HEK293 (cell line): Measurements from ENCODE around the gene SBNO2.

Experiments
- CTCF ChIA-PET: fragments of 350-600 bp; formaldehyde crosslinking; extraction: SDS; loops from one replicate; lab custom pipeline; 2021; ENCODE audit warnings: antibody characterized with exemption; lab: Yijun Ruan, JAX
- POLR2A ChIA-PET: fragments of 300-600 bp; formaldehyde crosslinking; extraction: SDS; loops from one replicate; lab custom pipeline; 2020; ENCODE audit warnings: antibody characterized with exemption, inconsistent platforms; lab: Yijun Ruan, JAX
- H3K27ac ChIP-seq: fragments of 200-500 bp; sonication (Bioruptor generic); 2 replicates; pipeline ENCODE4 v1.5.1; 2014; ENCODE audit warnings: low read depth, low read length, control low read depth, inconsistent platforms; ENCODE audit errors: extremely low read depth
- H3K36me3 ChIP-seq, 2 experiments: fragments of 200-500 bp in 1 of 2; sonication (Bioruptor generic) in 1 of 2; 1 replicate in 1 of 2; 2 replicates in 1 of 2; pipeline ENCODE4 v1.5.1; 2014 to 2017; ENCODE audit warnings: inconsistent platforms in 2 of 2, low read length in 2 of 2; ENCODE audit not compliant: control insufficient read depth in 2 of 2, insufficient read depth in 1 of 2
- H3K4me1 ChIP-seq: fragments of 200-500 bp; sonication (Bioruptor generic); 2 replicates; pipeline ENCODE4 v1.5.1; 2014; ENCODE audit warnings: mild to moderate bottlenecking, low read length, inconsistent platforms; ENCODE audit not compliant: control insufficient read depth, insufficient read depth
- H3K4me3 ChIP-seq: 2 replicates; pipeline ENCODE4 v1.5.1; 2011; ENCODE audit warnings: low read depth, mild to moderate bottlenecking, control low read depth, low read length, moderate library complexity
- H3K9me3 ChIP-seq: fragments of 200-500 bp; sonication (Bioruptor generic); 2 replicates; pipeline ENCODE4 v1.5.1; 2014; ENCODE audit warnings: low read depth, low read length, inconsistent platforms; ENCODE audit not compliant: control insufficient read depth, insufficient read depth
- BCL11A ChIP-seq: fragments of 450-650 bp; formaldehyde crosslinking; IDR thresholded peaks from 2 replicates; pipeline ENCODE4 v1.5.1; 2016; ENCODE audit warnings: low read depth, missing biosample characterization, missing genetic modification characterization
- BCL11B ChIP-seq: fragments of 450-650 bp; formaldehyde crosslinking; IDR thresholded peaks from 2 replicates; pipeline ENCODE4 v1.5.1; 2016; ENCODE audit warnings: low read depth, missing biosample characterization, missing genetic modification characterization
- KLF9 ChIP-seq: fragments of 450-650 bp; formaldehyde crosslinking; IDR thresholded peaks from 2 replicates; pipeline ENCODE4 v1.5.1; 2016; ENCODE audit warnings: missing biosample characterization, missing genetic modification characterization, low read depth
- OVOL3 ChIP-seq: fragments of 450-650 bp; formaldehyde crosslinking; IDR thresholded peaks from 2 replicates; pipeline ENCODE4 v1.5.1; 2016; ENCODE audit warnings: missing biosample characterization, missing genetic modification characterization
- SP2 ChIP-seq: fragments of 450-650 bp; formaldehyde crosslinking; IDR thresholded peaks from 2 replicates; pipeline ENCODE4 v1.5.1; 2016; ENCODE audit warnings: missing biosample characterization, missing genetic modification characterization
- ZBTB20 ChIP-seq: fragments of 450-650 bp; formaldehyde crosslinking; IDR thresholded peaks from 2 replicates; pipeline ENCODE4 v1.5.1; 2016; ENCODE audit warnings: missing biosample characterization, missing genetic modification characterization
- ZEB2 ChIP-seq: fragments of 450-650 bp; formaldehyde crosslinking; IDR thresholded peaks from 2 replicates; pipeline ENCODE4 v1.5.1; 2016; ENCODE audit warnings: missing biosample characterization, missing genetic modification characterization
- ZFP69B ChIP-seq: fragments of 450-650 bp; formaldehyde crosslinking; IDR thresholded peaks from 2 replicates; pipeline ENCODE4 v1.5.1; 2016; ENCODE audit warnings: missing biosample characterization, missing genetic modification characterization
- ZIC2 ChIP-seq: fragments of 450-650 bp; formaldehyde crosslinking; IDR thresholded peaks from 2 replicates; pipeline ENCODE4 v1.5.1; 2016; ENCODE audit warnings: missing biosample characterization, missing genetic modification characterization
- ZNF155 ChIP-seq: fragments of 450-650 bp; formaldehyde crosslinking; IDR thresholded peaks from 2 replicates; pipeline ENCODE4 v1.5.1; 2016; ENCODE audit warnings: missing biosample characterization, missing genetic modification characterization
- ZNF223 ChIP-seq: fragments of 450-650 bp; formaldehyde crosslinking; IDR thresholded peaks from 2 replicates; pipeline ENCODE4 v1.5.1; 2016; ENCODE audit warnings: missing biosample characterization, missing genetic modification characterization
- ZNF274 ChIP-seq, 2 experiments: fragments of 200-500 bp in 1 of 2; fragments of 450-650 bp in 1 of 2; sonication (Bioruptor generic) in 1 of 2; formaldehyde crosslinking in 1 of 2; IDR thresholded peaks; 2 replicates each; pipeline versions ENCODE4 v1.5.1 to v1.6.1; 2014 to 2016; ENCODE audit warnings: borderline replicate concordance in 1 of 2, inconsistent platforms in 1 of 2, low read length in 1 of 2, missing biosample characterization in 1 of 2, missing genetic modification characterization in 1 of 2
- ZNF366 ChIP-seq: fragments of 450-650 bp; formaldehyde crosslinking; conservative IDR thresholded peaks from 2 replicates; pipeline ENCODE4 v1.5.1; 2016; ENCODE audit warnings: missing biosample characterization, missing genetic modification characterization
- ZNF501 ChIP-seq: fragments of 450-650 bp; formaldehyde crosslinking; IDR thresholded peaks from 2 replicates; pipeline ENCODE4 v1.5.1; 2016; ENCODE audit warnings: missing biosample characterization, missing genetic modification characterization
- ZNF510 ChIP-seq: fragments of 450-650 bp; formaldehyde crosslinking; IDR thresholded peaks from 2 replicates; pipeline ENCODE4 v1.5.1; 2018; ENCODE audit warnings: mild to moderate bottlenecking, missing genetic modification characterization, missing biosample characterization; ENCODE audit not compliant: insufficient replicate concordance
- ZNF530 ChIP-seq: fragments of 450-650 bp; formaldehyde crosslinking; IDR thresholded peaks from 2 replicates; pipeline ENCODE4 v1.5.1; 2016; ENCODE audit warnings: low read depth, missing biosample characterization, missing genetic modification characterization
- ZNF549 ChIP-seq: fragments of 450-650 bp; IDR thresholded peaks from 2 replicates; pipeline ENCODE4 v1.5.1; 2018; ENCODE audit warnings: missing biosample characterization, missing genetic modification characterization, mild to moderate bottlenecking, inconsistent platforms, moderate library complexity
- ZNF585B ChIP-seq: fragments of 450-650 bp; formaldehyde crosslinking; IDR thresholded peaks from 2 replicates; pipeline ENCODE4 v1.5.1; 2016; ENCODE audit warnings: missing biosample characterization, missing genetic modification characterization
- ZNF600 ChIP-seq: fragments of 450-650 bp; formaldehyde crosslinking; IDR thresholded peaks from 2 replicates; pipeline ENCODE4 v1.5.1; 2016; ENCODE audit warnings: missing biosample characterization, missing genetic modification characterization
- ZNF623 ChIP-seq: fragments of 450-650 bp; formaldehyde crosslinking; IDR thresholded peaks from 2 replicates; pipeline ENCODE4 v1.5.1; 2016; ENCODE audit warnings: missing biosample characterization, missing genetic modification characterization
- ZNF626 ChIP-seq: fragments of 450-650 bp; sonication (Bioruptor Pico); formaldehyde crosslinking; IDR thresholded peaks from 2 replicates; pipeline ENCODE4 v1.5.1; 2018; ENCODE audit warnings: missing biosample characterization, missing genetic modification characterization, inconsistent platforms
- ZNF660 ChIP-seq: fragments of 450-650 bp; IDR thresholded peaks from 2 replicates; pipeline ENCODE4 v1.5.1; 2018; ENCODE audit warnings: missing biosample characterization, mild to moderate bottlenecking, missing genetic modification characterization
- ZNF670 ChIP-seq: fragments of 450-650 bp; formaldehyde crosslinking; IDR thresholded peaks from 2 replicates; pipeline ENCODE4 v1.5.1; 2016; ENCODE audit warnings: missing biosample characterization, missing genetic modification characterization, low read depth
- ZNF843 ChIP-seq: fragments of 450-650 bp; formaldehyde crosslinking; IDR thresholded peaks from 2 replicates; pipeline ENCODE4 v1.5.1; 2016; ENCODE audit warnings: missing biosample characterization, missing genetic modification characterization
- ZSCAN18 ChIP-seq: fragments of 450-650 bp; formaldehyde crosslinking; IDR thresholded peaks from 2 replicates; pipeline ENCODE4 v1.5.1; 2016; ENCODE audit warnings: missing biosample characterization, missing genetic modification characterization
- ZSCAN23 ChIP-seq: fragments of 450-650 bp; formaldehyde crosslinking; IDR thresholded peaks from 2 replicates; pipeline ENCODE4 v1.5.1; 2016; ENCODE audit warnings: missing biosample characterization, missing genetic modification characterization
- TF ChIP-seq, protein P1 (sequence below): fragments of 450-650 bp; formaldehyde crosslinking; IDR thresholded peaks from 2 replicates; pipeline ENCODE4 v1.5.1; 2016; ENCODE audit warnings: missing biosample characterization, missing genetic modification characterization
- TF ChIP-seq, protein P2 (sequence below): fragments of 450-650 bp; formaldehyde crosslinking; IDR thresholded peaks from 2 replicates; pipeline ENCODE4 v1.5.1; 2017; ENCODE audit warnings: missing biosample characterization, missing genetic modification characterization

The SBNO2 gene

GRCh38 chr19:1214299-1214861, 40.3 kb upstream of the SBNO2 start:
- ChIA-PET CTCF (interaction anchor here (0.6 to 2.2 kb wide), 4 partner anchors 8 to 177 kb away, joined by 3 to 8 read pairs (median 4); no protein-coding TSS in a partner anchor), POLR2A (interaction anchor here (0.7 to 2.3 kb wide), 2 partner anchors 54 to 55 kb away, joined by 4 to 18 read pairs; partner anchors contain the start of gene CIRBP)
- Histone ChIP-seq H3K27ac (peak overlapping the region; percentile 51; the same call in 1 of the 2 replicates), H3K36me3 (peaks cover 14 to 34% of the 10 kb centered on the region in 2 experiments; a peak in 2 of 3 replicates), H3K4me1 (peaks cover 12% of the 10 kb centered on the region; the same call in 1 of the 2 replicates), H3K9me3 (no peaks in the 10 kb centered on the region), H3K4me3 (no peak overlapping the region)
- TF ChIP-seq ZEB2 (tag by site-specific recombination) (no peak), ZNF600 (tag by site-specific recombination) (peak; percentile 54; the same call in 1 of the 2 replicates), ZIC2 (tag by site-specific recombination) (0 out of 2 replicates have a peak, but pooled peaks have one; percentile 12), KLF9 (tag by site-specific recombination) (no peak), ZNF623 (tag by site-specific recombination) (no peak), ZNF274 (IDR thresholded peaks at IDR 0.05; ENCODE audit: low read length) (no peak), ZNF274 (tag by site-specific recombination; IDR thresholded peaks at IDR 0.05; ENCODE audit: borderline replicate concordance) (no peak), ZNF223 (tag by site-specific recombination) (0 out of 2 replicates have a peak, but pooled peaks have one; percentile 26), BCL11B (tag by site-specific recombination) (no peak), ZNF585B (tag by site-specific recombination) (no peak), ZSCAN18 (no peak), ZNF501 (tag by site-specific recombination) (no peak), BCL11A (no peak)

- Histone ChIP-seq H3K27ac (peak overlapping the region; percentile 51), H3K4me3 (no peak overlapping the region), H3K4me1 (peaks cover 12% of the 10 kb centered on the region; the same call in 1 of the 2 replicates), H3K9me3 (no peaks in the 10 kb centered on the region), H3K36me3 (peaks cover 18 to 37% of the 10 kb centered on the region in 2 experiments; a peak in 2 of 3 replicates)
- ChIA-PET CTCF (interaction anchor here (1.0 to 2.2 kb wide), 3 partner anchors 9 to 100 kb away, joined by 4 to 8 read pairs (median 5); no protein-coding TSS in a partner anchor), POLR2A (interaction anchor here (0.7 to 2.3 kb wide), 2 partner anchors 55 to 56 kb away, joined by 4 to 18 read pairs; partner anchors contain the start of gene CIRBP)
- TF ChIP-seq ZFP69B (no peak), ZNF626 (no peak), ZNF510 (tag by site-specific recombination) (no peak), ZNF670 (no peak), ZNF530 (tag by site-specific recombination) (no peak), OVOL3 (no peak), SP2 (tag by site-specific recombination) (peak; percentile 52), ZNF366 (tag by site-specific recombination) (no peak), ZNF155 (tag by site-specific recombination) (no peak), ZNF549 (no peak), ZBTB20 (0 out of 2 replicates have a peak, but pooled peaks have one; percentile 23), ZSCAN23 (tag by site-specific recombination) (no peak), ZNF843 (tag by site-specific recombination) (no peak), ZNF660 (peak; percentile 79)
- TF ChIP-seq, protein P1, sequence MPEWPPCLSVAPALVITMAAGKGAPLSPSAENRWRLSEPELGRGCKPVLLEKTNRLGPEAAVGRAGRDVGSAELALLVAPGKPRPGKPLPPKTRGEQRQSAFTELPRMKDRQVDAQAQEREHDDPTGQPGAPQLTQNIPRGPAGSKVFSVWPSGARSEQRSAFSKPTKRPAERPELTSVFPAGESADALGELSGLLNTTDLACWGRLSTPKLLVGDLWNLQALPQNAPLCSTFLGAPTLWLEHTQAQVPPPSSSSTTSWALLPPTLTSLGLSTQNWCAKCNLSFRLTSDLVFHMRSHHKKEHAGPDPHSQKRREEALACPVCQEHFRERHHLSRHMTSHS (tag by site-specific recombination) = no peak
- TF ChIP-seq, protein P2, sequence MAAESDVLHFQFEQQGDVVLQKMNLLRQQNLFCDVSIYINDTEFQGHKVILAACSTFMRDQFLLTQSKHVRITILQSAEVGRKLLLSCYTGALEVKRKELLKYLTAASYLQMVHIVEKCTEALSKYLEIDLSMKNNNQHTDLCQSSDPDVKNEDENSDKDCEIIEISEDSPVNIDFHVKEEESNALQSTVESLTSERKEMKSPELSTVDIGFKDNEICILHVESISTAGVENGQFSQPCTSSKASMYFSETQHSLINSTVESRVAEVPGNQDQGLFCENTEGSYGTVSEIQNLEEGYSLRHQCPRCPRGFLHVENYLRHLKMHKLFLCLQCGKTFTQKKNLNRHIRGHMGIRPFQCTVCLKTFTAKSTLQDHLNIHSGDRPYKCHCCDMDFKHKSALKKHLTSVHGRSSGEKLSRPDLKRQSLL (tag by site-specific recombination) = peak; percentile 56; the same call in 1 of the 2 replicates
Observed at GRCh38 chr19:1213391-1214286, 39.6 kb upstream of the SBNO2 start.
